Stimulated activated CD4-positive, alpha-beta T cell treated with anti-CD3 and anti-CD28 coated beads, Interleukin-1b, Interleukin-23, amount 100 ng/mL, for 48 hours (primary cell): ENCODE data around the gene GPC4.

Experiments used
- DNase-seq: peaks from one replicate; pipeline ENCODE4 v3.0.0-alpha.2; 2020

GPC4 gene

GRCh38 chrX:133415276-133416105 lies at the start of gene GPC4:
TSS of gene GPC4 (minus strand) at chrX:133415489. CDS start at chrX:133414965, 524 bp downstream.
- no peak for DNase-seq

GRCh38 chrX:133461231-133461630 lies 45.9 kb upstream of the GPC4 start:
- no peak for DNase-seq

- DNase-seq, result no peak
Observed at GRCh38 chrX:133454924-133455323, 39.6 kb upstream of the GPC4 start.

GRCh38 chrX:133454491-133454914 lies 39.2 kb upstream of the GPC4 start:
- no peak for DNase-seq

GRCh38 chrX:133448512-133449076 lies 33.3 kb upstream of the GPC4 start:
- no peak for DNase-seq

GRCh38 chrX:133444952-133445831 lies 29.9 kb upstream of the GPC4 start:
- DNase-seq, result no peak

- DNase-seq, result no peak
Observed at GRCh38 chrX:133444196-133444595, 28.9 kb upstream of the GPC4 start.

GRCh38 chrX:133440797-133441163 lies 25.5 kb upstream of the GPC4 start:
- no peak for DNase-seq

GRCh38 chrX:133440081-133440796 lies 24.9 kb upstream of the GPC4 start:
- no peak for DNase-seq

- no peak for DNase-seq
Observed at GRCh38 chrX:133437766-133438165, 22.5 kb upstream of the GPC4 start.

- DNase-seq, result no peak
Observed at GRCh38 chrX:133437356-133437755, 22.1 kb upstream of the GPC4 start.

- no peak for DNase-seq
Observed at GRCh38 chrX:133435544-133436124, 20.3 kb upstream of the GPC4 start.

- no peak for DNase-seq
Observed at GRCh38 chrX:133434197-133434820, 19.0 kb upstream of the GPC4 start.

- no peak for DNase-seq
Observed at GRCh38 chrX:133419911-133420310, 4.6 kb upstream of the GPC4 start.

- DNase-seq, result no peak
Observed at GRCh38 chrX:133418588-133418987, 3.3 kb upstream of the GPC4 start.

- DNase-seq, result no peak
Observed at GRCh38 chrX:133417364-133417763, 2.1 kb upstream of the GPC4 start.

- no peak for DNase-seq
Observed at GRCh38 chrX:133414406-133415275, 648 bp downstream of the GPC4 start.

GRCh38 chrX:133413218-133413925 lies 1.9 kb downstream of the GPC4 start:
- no peak for DNase-seq

- DNase-seq, result no peak
Observed at GRCh38 chrX:133412665-133413064, 2.6 kb downstream of the GPC4 start.

- DNase-seq, result no peak
Observed at GRCh38 chrX:133412246-133412645, 3.0 kb downstream of the GPC4 start.
